Mucosa of descending colon (tissue), 3 donors: ENCODE measurements around the gene ST3GAL6. TPM values are rescaled to one million over a fixed set of nuclear protein-coding genes. Genes with fewer than 3 reads are reported as not detected.

ENCODE experiments used
- ATAC-seq: fragments of 200-7000 bp; cut with Tn5 transposase; one replicate; pipeline ENCODE4 v1.9.1; 2020; ENCODE audit warnings: mild to moderate bottlenecking, moderate library complexity
- DNase-seq, 3 donors: peaks; one replicate each; pipeline ENCODE4 v3.0.0-alpha.2; 2020
- H3K36me3 ChIP-seq: fragments of 200-600 bp; one replicate; pipeline ENCODE4 v1.8.0; 2021; ENCODE audit warnings: low read depth, mild to moderate bottlenecking
- H3K4me1 ChIP-seq: fragments of 200-600 bp; one replicate; pipeline ENCODE4 v1.8.0; 2021; ENCODE audit warnings: low read depth, mild to moderate bottlenecking
- H3K4me3 ChIP-seq: fragments of 200-600 bp; one replicate; pipeline ENCODE4 v1.8.0; 2021; ENCODE audit warnings: mild to moderate bottlenecking
- H3K9me3 ChIP-seq: fragments of 200-600 bp; one replicate; pipeline ENCODE4 v1.8.0; 2021; ENCODE audit warnings: mild to moderate bottlenecking
- intact Hi-C, 2 donors: fragments of 100-400 bp; cut with DNase I in 1 of 2; cut with micrococcal nuclease in 1 of 2; formaldehyde crosslinking; loops; one replicate each; pipeline versions ENCODE4 v1.11.0 to v1.11.1; 2022; cut with DNase I, micrococcal nuclease
- total RNA-seq, 3 donors: library from RNA; stranded (reverse); fragmentation: NEBNext Ultra II Directional in 2 of 3; extraction: Animal tissue kit (Norgen Biotek cat#: 25700) in 2 of 3; gene quantifications; one replicate each; pipeline versions ENCODE4 v1.2.1 to v1.2.4, GENCODE V29; 2021 to 2023
- TF ChIP-seq, protein P1 (sequence below): fragments of 200-600 bp; IDR thresholded peaks from one replicate; pipeline ENCODE4 v1.8.0; 2022; ENCODE audit warnings: antibody characterized with exemption, mild to moderate bottlenecking
- donor health status: DM: no; HTN: no; CAD: no; lungs with moderate emphysema.
- donor health status: DM: no; HTN: no; CAD: no.
- donor health status: DM: no; HTN: yes; CAD: no.

Gene ST3GAL6
- total RNA-seq, 3 donors from 2014 or later = 1.4 to 10.9 (median 2.3) TPM

- intact Hi-C loops = no loop called here
- TF ChIP-seq, protein P1, sequence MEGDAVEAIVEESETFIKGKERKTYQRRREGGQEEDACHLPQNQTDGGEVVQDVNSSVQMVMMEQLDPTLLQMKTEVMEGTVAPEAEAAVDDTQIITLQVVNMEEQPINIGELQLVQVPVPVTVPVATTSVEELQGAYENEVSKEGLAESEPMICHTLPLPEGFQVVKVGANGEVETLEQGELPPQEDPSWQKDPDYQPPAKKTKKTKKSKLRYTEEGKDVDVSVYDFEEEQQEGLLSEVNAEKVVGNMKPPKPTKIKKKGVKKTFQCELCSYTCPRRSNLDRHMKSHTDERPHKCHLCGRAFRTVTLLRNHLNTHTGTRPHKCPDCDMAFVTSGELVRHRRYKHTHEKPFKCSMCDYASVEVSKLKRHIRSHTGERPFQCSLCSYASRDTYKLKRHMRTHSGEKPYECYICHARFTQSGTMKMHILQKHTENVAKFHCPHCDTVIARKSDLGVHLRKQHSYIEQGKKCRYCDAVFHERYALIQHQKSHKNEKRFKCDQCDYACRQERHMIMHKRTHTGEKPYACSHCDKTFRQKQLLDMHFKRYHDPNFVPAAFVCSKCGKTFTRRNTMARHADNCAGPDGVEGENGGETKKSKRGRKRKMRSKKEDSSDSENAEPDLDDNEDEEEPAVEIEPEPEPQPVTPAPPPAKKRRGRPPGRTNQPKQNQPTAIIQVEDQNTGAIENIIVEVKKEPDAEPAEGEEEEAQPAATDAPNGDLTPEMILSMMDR = no peak
- ATAC-seq (no peak), DNase-seq (no peak)
- no peak overlapping the region for H3K4me3 ChIP-seq
- H3K9me3 ChIP-seq = no peaks in the 10 kb centered on the region
- H3K36me3 ChIP-seq = no peaks in the 10 kb centered on the region
- no peaks in the 10 kb centered on the region for H3K4me1 ChIP-seq
Observed at GRCh38 chr3:98777286-98777685, 14.1 kb downstream of the ST3GAL6 start.

DNA sequence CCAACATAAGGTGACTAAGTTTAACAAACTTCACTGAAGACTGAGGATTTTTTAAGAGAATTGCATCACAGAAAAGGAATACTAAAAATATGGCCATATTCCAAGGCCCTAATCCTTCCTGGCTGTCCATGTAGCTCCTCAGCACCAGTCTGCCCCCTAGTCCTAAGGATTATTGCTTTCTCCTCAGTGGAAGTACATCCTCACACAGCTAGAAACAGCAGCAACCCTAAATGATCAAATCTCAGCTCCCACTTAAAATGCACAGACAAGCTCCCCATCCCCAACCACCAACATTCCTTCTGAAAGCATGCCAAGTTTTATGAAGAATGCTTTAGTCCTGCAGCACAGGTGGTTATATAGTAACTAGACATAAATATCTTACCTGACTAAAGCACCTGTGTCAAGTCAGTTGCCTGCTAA is 14.7 kb downstream of the ST3GAL6 start:
- Histone ChIP-seq H3K9me3 (no peaks in the 10 kb centered on the region), H3K4me3 (no peak overlapping the region), H3K4me1 (no peaks in the 10 kb centered on the region), H3K36me3 (no peaks in the 10 kb centered on the region)
- no peak for DNase-seq
- ATAC-seq = no peak
- intact Hi-C loops = no loop called here
- TF ChIP-seq, protein P1 = no peak

GRCh38 chr3:98778383-98778782 is 15.2 kb downstream of the ST3GAL6 start:
- DNase-seq (no peak), ATAC-seq (no peak)
- Histone ChIP-seq H3K4me1 (no peaks in the 10 kb centered on the region), H3K9me3 (no peaks in the 10 kb centered on the region), H3K4me3 (no peak overlapping the region), H3K36me3 (no peaks in the 10 kb centered on the region)
- intact Hi-C loops = no loop called here
- TF ChIP-seq, protein P1 = no peak

GRCh38 chr3:98778852-98779413 is 15.8 kb downstream of the ST3GAL6 start:
- Histone ChIP-seq H3K36me3 (no peaks in the 10 kb centered on the region), H3K4me1 (no peaks in the 10 kb centered on the region), H3K4me3 (no peak overlapping the region), H3K9me3 (no peaks in the 10 kb centered on the region)
- DNase-seq (no peak), ATAC-seq (peak; percentile 33)
- intact Hi-C loops = no loop called here
- TF ChIP-seq, protein P1 = no peak

DNA sequence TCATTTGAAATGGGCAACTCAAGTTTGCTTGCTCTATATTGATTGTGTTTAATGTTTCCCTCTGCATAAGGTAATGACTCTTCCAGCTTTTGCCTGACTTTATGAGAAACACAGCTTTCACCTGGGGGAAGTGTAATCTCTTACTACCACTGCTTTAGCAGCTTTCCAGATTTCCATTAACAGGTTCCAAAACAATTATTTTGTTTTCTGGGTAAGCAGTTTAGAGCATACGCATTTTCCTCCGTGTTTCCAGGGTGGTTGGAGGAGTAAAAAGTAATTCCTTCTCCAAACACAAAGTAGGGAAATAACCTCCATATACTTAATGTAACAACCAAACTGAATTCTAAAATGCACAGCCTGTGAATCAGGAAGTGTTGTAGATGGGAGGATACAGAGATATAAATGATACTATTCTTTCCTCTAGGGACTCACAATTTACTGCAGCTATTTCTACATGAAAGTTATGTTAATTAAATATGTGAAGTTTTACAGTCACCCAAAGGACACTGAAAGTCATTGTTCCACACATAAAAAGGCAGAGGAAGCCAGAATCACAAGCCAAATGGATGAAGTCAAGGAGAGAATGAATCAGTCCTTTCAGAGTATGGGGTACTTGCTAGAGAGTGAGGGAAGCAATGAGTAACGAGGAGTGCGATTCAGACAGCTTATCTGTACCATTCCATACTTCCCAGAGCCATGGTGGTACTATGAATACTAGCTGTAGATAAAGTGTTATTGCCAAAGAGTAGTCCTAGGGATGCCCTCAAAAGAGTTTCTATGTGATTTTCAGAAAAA is 16.6 kb downstream of the ST3GAL6 start:
- Histone ChIP-seq H3K4me3 (no peak overlapping the region), H3K4me1 (no peaks in the 10 kb centered on the region), H3K9me3 (no peaks in the 10 kb centered on the region), H3K36me3 (no peaks in the 10 kb centered on the region)
- ATAC-seq = no peak
- TF ChIP-seq, protein P1 = no peak
- intact Hi-C loops = no loop called here
- no peak for DNase-seq
